A673 (cell line): ENCODE results near the gene THOC1. TPM values are rescaled to one million over a fixed set of nuclear protein-coding genes. Genes with fewer than 3 reads are reported as not detected.

Source experiments
- BruUV-seq: library from RNA; stranded (reverse); fragments of 400-500 nt; replicated peaks from 2 replicates; lab custom pipeline; 2021; lab: Mats Ljungman, UMichigan
- CTCF ChIA-PET: fragments of 300-600 bp; sonication (Branson Sonifier 250); formaldehyde crosslinking; loops from one replicate; lab custom pipeline; 2022; ENCODE audit warnings: antibody characterized with exemption; lab: Charles Lee
- POLR2A ChIA-PET: fragments of 300-600 bp; sonication (Branson Sonifier 250); formaldehyde crosslinking; loops from one replicate; lab custom pipeline; 2022; ENCODE audit warnings: antibody characterized with exemption; ENCODE audit not compliant: low non-redundant PET; lab: Charles Lee
- DNase-seq: peaks from one replicate; pipeline ENCODE4 v3.0.0-alpha.2; 2015; ENCODE audit warnings: low spot score
- H3K27ac ChIP-seq: fragments of 200-600 bp; sonication (generic); 2 replicates; pipeline ENCODE4 v1.5.1; 2016; ENCODE audit warnings: mixed run types, low read depth, mild to moderate bottlenecking, mixed read lengths, antibody characterized with exemption, low read length; ENCODE audit not compliant: poor library complexity, severe bottlenecking
- H3K27me3 ChIP-seq: fragments of 200-600 bp; sonication (generic); replicated peaks from 2 replicates; pipeline ENCODE4 v1.6.1; 2017; ENCODE audit warnings: mixed run types, low read depth, mild to moderate bottlenecking, mixed read lengths, antibody characterized with exemption, low read length; ENCODE audit not compliant: insufficient read depth, poor library complexity
- H3K36me3 ChIP-seq: fragments of 200-600 bp; sonication (generic); 2 replicates; pipeline ENCODE4 v1.6.1; 2016; ENCODE audit warnings: mixed run types, mild to moderate bottlenecking, mixed read lengths, antibody characterized with exemption, low read length; ENCODE audit not compliant: insufficient read depth, poor library complexity, severe bottlenecking
- H3K4me1 ChIP-seq: fragments of 200-600 bp; sonication (generic); 2 replicates; pipeline ENCODE4 v1.6.1; 2017; ENCODE audit warnings: mixed run types, mild to moderate bottlenecking, mixed read lengths, antibody characterized with exemption, low read length; ENCODE audit not compliant: insufficient read depth, poor library complexity, severe bottlenecking
- H3K4me3 ChIP-seq: fragments of 200-600 bp; sonication (generic); 2 replicates; pipeline ENCODE4 v1.5.1; 2016; ENCODE audit warnings: low read depth, mixed run types, mild to moderate bottlenecking, mixed read lengths, low read length; ENCODE audit not compliant: poor library complexity, severe bottlenecking
- H3K9me3 ChIP-seq: fragments of 200-600 bp; sonication (generic); 2 replicates; pipeline ENCODE4 v1.6.1; 2016; ENCODE audit warnings: mixed run types, low read depth, mild to moderate bottlenecking, mixed read lengths, antibody characterized with exemption, low read length; ENCODE audit not compliant: poor library complexity, severe bottlenecking
- EZH2 ChIP-seq: fragments of 200-600 bp; sonication (generic); IDR thresholded peaks from 2 replicates; pipeline ENCODE4 v1.6.1; 2017; ENCODE audit warnings: borderline replicate concordance, low read depth, mild to moderate bottlenecking, mixed read lengths, antibody characterized with exemption, low read length; ENCODE audit not compliant: poor library complexity, severe bottlenecking
- intact Hi-C: fragments of 100-400 bp; cut with micrococcal nuclease; formaldehyde crosslinking; loops from one replicate; pipeline ENCODE4 v1.10.0; 2022; ENCODE audit not compliant: unreplicated experiment
- total RNA-seq: library from RNA; stranded (reverse); gene quantifications from 2 replicates; pipeline ENCODE4 v1.2.3, GENCODE V29; 2021
- TF ChIP-seq, protein P1 (sequence below): fragments of 300-800, 200-600 bp; sonication (generic); conservative IDR thresholded peaks from 2 replicates; pipeline ENCODE4 v1.5.1; 2017; ENCODE audit warnings: low read depth, mild to moderate bottlenecking, antibody characterized with exemption, low read length, moderate library complexity, mixed read lengths

THOC1 gene
- total RNA-seq, 1 experiment from 2014 or later = 76.7 TPM

DNA sequence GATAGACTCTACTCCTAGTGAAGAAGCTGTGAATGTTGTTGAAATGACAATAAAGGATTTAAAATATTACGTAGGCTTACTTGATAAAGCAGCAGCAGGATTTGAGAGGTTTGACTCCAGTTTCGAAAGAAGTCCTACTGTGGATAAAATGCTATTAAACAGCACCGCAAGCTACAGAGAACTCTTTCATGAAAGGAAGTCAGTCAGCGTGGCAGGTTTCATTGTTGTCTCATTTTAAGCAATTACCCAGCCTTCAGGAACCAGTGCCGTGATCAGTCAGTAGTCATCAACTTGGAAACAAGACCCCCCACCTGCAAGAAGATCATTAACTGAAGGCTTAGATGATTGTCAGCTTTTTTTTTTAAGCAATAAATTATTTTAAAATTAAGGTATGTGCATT, 95.5 kb downstream of the THOC1 start:
- ChIA-PET POLR2A (no interaction called here), CTCF (no interaction called here)
- Histone ChIP-seq H3K4me3 (no peak overlapping the region), H3K27me3 (no peaks in the 10 kb centered on the region), H3K36me3 (peaks cover 41% of the 10 kb centered on the region), H3K27ac (peak overlapping the region; percentile 51), H3K9me3 (no peaks in the 10 kb centered on the region), H3K4me1 (peaks cover 8% of the 10 kb centered on the region)
- intact Hi-C loops = no loop called here
- BruUV-seq = no TSS peak
- peak; percentile 75 for DNase-seq
- TF ChIP-seq, protein P1, sequence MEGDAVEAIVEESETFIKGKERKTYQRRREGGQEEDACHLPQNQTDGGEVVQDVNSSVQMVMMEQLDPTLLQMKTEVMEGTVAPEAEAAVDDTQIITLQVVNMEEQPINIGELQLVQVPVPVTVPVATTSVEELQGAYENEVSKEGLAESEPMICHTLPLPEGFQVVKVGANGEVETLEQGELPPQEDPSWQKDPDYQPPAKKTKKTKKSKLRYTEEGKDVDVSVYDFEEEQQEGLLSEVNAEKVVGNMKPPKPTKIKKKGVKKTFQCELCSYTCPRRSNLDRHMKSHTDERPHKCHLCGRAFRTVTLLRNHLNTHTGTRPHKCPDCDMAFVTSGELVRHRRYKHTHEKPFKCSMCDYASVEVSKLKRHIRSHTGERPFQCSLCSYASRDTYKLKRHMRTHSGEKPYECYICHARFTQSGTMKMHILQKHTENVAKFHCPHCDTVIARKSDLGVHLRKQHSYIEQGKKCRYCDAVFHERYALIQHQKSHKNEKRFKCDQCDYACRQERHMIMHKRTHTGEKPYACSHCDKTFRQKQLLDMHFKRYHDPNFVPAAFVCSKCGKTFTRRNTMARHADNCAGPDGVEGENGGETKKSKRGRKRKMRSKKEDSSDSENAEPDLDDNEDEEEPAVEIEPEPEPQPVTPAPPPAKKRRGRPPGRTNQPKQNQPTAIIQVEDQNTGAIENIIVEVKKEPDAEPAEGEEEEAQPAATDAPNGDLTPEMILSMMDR = no peak
- no peak for TF ChIP-seq EZH2

Other genes starting within 250 kb of the THOC1 start
- 0.77 and 0.79 TPM in 2 replicates for gene TUBB8B, start 218.4 kb downstream of the THOC1 start, total RNA-seq
- gene USP14, start 109.5 kb downstream of the THOC1 start, total RNA-seq = 134 and 148 TPM in 2 replicates
- 0.86 and 1.5 TPM in 2 replicates for gene COLEC12, start 232.7 kb upstream of the THOC1 start, total RNA-seq